CD4-positive, alpha-beta T cell (primary cell): Measurements from ENCODE around the gene TUBGCP2. TPM values are rescaled to one million over a fixed set of nuclear protein-coding genes. Genes with fewer than 3 reads are reported as not detected.

Source experiments
- ATAC-seq: fragments of 200-7000 bp; cut with Tn5 transposase; one replicate; pipeline ENCODE4 v1.10.0; 2022; ENCODE audit warnings: mild to moderate bottlenecking; ENCODE audit not compliant: poor library complexity
- CTCF ChIA-PET: fragments of 350-600 bp; sonication (Branson Sonifier 250); formaldehyde crosslinking; loops from one replicate; lab custom pipeline; 2021; ENCODE audit warnings: antibody characterized with exemption, inconsistent platforms; lab: Charles Lee
- POLR2A ChIA-PET: fragments of 350-600 bp; sonication (Branson Sonifier 250); formaldehyde crosslinking; loops from one replicate; lab custom pipeline; 2021; ENCODE audit warnings: antibody characterized with exemption, inconsistent platforms; lab: Charles Lee
- DNase-seq, 14 experiments: peaks; one replicate each; pipeline ENCODE4 v3.0.0-alpha.2; 2013 to 2020; ENCODE audit warnings: mixed read lengths in 2 of 14
- H3K27ac ChIP-seq, 2 donors: one replicate each; pipeline versions ENCODE4 v1.5.1 to v1.7.0; 2013; ENCODE audit warnings: low read length in 2 of 2, low read depth in 1 of 2, mild to moderate bottlenecking in 1 of 2
- H3K27me3 ChIP-seq, 2 experiments: 1 replicate in 1 of 2; 2 replicates in 1 of 2; pipeline versions ENCODE4 v1.6.1 to v1.7.0; 2013; ENCODE audit warnings: low read length in 2 of 2, control low read depth in 1 of 2, mild to moderate bottlenecking in 1 of 2, moderate library complexity in 1 of 2; ENCODE audit not compliant: insufficient read depth in 2 of 2, control insufficient read depth in 1 of 2
- H3K36me3 ChIP-seq: one replicate; pipeline ENCODE4 v1.6.1; 2013; ENCODE audit warnings: low read length, control low read depth; ENCODE audit not compliant: insufficient read depth
- H3K4me1 ChIP-seq: one replicate; pipeline ENCODE4 v1.6.1; 2013; ENCODE audit warnings: low read length, control low read depth; ENCODE audit not compliant: insufficient read depth
- H3K4me3 ChIP-seq: one replicate; pipeline ENCODE4 v1.5.1; 2013; ENCODE audit warnings: mild to moderate bottlenecking, low read length, moderate library complexity
- H3K9me3 ChIP-seq, 2 experiments: 1 replicate in 1 of 2; 2 replicates in 1 of 2; pipeline versions ENCODE4 v1.6.1 to v1.7.0; 2013; ENCODE audit warnings: low read length in 2 of 2, mild to moderate bottlenecking in 2 of 2, control low read depth in 1 of 2, moderate library complexity in 1 of 2; ENCODE audit not compliant: control insufficient read depth in 1 of 2, insufficient read depth in 1 of 2
- H3K27ac Mint-ChIP-seq: one replicate; pipeline ENCODE4 v1.8.0; 2020; ENCODE audit warnings: mixed read lengths
- H3K27me3 Mint-ChIP-seq: one replicate; pipeline ENCODE4 v1.8.0; 2021; ENCODE audit warnings: mixed read lengths
- H3K36me3 Mint-ChIP-seq: one replicate; pipeline ENCODE4 v1.8.0; 2021; ENCODE audit warnings: low read depth, mixed read lengths
- H3K4me1 Mint-ChIP-seq: one replicate; pipeline ENCODE4 v1.8.0; 2021; ENCODE audit warnings: low read depth, mixed read lengths
- H3K4me3 Mint-ChIP-seq: one replicate; pipeline ENCODE4 v1.8.0; 2020; ENCODE audit warnings: mild to moderate bottlenecking, mixed read lengths
- H3K9me3 Mint-ChIP-seq: one replicate; pipeline ENCODE4 v1.8.0; 2020; ENCODE audit warnings: mixed read lengths
- intact Hi-C, 2 experiments: fragments of 100-400 bp; cut with DNase I in 1 of 2; cut with micrococcal nuclease in 1 of 2; formaldehyde crosslinking; loops; one replicate each; pipeline versions ENCODE4 v1.15.1 to v1.9.0; 2023 to 2025; cut with DNase I, micrococcal nuclease
- total RNA-seq, 174 experiments: library from RNA in 2 of 174; stranded (reverse) in 2 of 174; gene quantifications; one replicate each; pipeline ENCODE4 v1.2.3 and lab custom pipeline; 2021 to 2026
- TF ChIP-seq, protein P1 (sequence below): fragments of 200-600 bp; IDR thresholded peaks from one replicate; pipeline ENCODE4 v1.8.0; 2022; ENCODE audit warnings: antibody characterized with exemption, mild to moderate bottlenecking

TUBGCP2 gene
- total RNA-seq, 2 experiments from 2014 or later, result 89.3 to 94.2 TPM

DNA sequence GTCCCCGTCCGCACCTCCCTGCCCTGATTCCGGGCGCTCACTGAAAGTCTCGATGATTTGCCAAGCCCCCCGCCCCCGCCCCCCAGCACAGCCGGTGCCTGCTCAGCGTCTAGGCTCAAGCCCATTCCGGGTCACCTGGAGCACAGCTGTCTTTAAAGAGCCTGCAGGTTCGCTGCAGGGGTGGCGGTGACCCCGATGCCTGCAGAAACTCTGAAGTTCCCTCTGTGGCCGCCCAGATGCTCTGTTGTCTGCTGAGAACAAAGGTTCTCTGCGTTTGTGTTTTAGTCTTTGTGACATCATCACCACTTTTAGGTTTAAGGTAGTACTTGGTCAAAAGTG lies 70.2 kb downstream of the TUBGCP2 start:
- H3K4me3 ChIP-seq, result no peak overlapping the region
- intact Hi-C loops, result no loop called here
- POLR2A ChIA-PET, result no interaction called here
- H3K27me3 ChIP-seq, result peaks cover 56 to 65% of the 10 kb centered on the region in 2 experiments
- H3K36me3 Mint-ChIP-seq, result no peaks in the 10 kb centered on the region
- TF ChIP-seq, protein P1, sequence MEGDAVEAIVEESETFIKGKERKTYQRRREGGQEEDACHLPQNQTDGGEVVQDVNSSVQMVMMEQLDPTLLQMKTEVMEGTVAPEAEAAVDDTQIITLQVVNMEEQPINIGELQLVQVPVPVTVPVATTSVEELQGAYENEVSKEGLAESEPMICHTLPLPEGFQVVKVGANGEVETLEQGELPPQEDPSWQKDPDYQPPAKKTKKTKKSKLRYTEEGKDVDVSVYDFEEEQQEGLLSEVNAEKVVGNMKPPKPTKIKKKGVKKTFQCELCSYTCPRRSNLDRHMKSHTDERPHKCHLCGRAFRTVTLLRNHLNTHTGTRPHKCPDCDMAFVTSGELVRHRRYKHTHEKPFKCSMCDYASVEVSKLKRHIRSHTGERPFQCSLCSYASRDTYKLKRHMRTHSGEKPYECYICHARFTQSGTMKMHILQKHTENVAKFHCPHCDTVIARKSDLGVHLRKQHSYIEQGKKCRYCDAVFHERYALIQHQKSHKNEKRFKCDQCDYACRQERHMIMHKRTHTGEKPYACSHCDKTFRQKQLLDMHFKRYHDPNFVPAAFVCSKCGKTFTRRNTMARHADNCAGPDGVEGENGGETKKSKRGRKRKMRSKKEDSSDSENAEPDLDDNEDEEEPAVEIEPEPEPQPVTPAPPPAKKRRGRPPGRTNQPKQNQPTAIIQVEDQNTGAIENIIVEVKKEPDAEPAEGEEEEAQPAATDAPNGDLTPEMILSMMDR, result no peak
- no peak for DNase-seq
- H3K4me3 Mint-ChIP-seq, result peak overlapping the region; percentile 23
- CTCF ChIA-PET, result no interaction called here
- H3K27ac Mint-ChIP-seq, result no peak overlapping the region
- no peak for ATAC-seq
- peaks cover 49% of the 10 kb centered on the region for H3K4me1 ChIP-seq
- H3K36me3 ChIP-seq, result no peaks in the 10 kb centered on the region
- peaks cover 0 to 19% of the 10 kb centered on the region in 2 experiments for H3K9me3 ChIP-seq
- H3K27ac ChIP-seq, result no peak overlapping the region
- H3K27me3 Mint-ChIP-seq, result peaks cover 65% of the 10 kb centered on the region
- peaks cover 25% of the 10 kb centered on the region for H3K4me1 Mint-ChIP-seq
- H3K9me3 Mint-ChIP-seq, result no peaks in the 10 kb centered on the region

DNA sequence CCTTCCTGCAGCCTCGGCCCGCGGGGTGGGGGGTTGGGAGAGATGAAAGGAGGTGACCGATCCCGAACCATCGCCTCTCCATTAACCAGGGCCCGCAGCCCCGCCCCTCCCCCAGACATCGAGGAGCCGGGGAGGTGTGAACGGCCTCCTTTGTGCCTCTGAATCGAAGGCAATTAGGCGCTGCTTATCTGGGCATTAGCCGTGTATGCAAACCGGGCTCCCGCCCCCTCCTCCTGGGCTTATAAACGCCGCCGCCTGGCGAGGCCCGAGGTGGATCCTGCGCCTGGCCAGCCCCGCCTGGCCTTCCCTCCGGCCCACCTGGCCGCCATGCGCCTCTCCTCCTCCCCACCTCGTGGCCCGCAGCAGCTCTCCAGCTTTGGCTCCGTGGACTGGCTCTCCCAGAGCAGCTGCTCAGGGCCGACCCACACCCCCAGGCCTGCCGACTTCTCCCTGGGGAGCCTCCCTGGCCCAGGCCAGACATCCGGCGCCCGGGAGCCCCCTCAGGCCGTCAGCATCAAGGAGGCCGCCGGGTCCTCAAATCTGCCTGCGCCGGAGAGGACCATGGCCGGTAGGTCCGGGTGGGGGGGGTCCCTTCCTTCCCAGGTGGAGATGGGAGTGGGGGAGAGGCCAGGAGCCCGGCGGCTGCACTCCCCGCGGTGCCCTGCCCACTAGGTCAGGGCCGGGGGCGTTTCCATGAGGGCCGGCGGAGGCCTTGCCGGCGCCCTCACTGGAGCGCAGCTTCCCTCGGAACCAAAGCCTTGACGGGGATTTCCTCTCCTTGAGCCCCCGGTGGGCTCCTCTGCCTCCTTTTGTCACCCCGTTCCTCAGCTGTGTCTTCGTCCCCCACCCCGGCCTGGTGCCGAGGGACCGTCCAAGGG lies 70.8 kb downstream of the TUBGCP2 start, which contains the start of gene VENTX:
VENTX (plus strand) TSS at position 268 of the 878 bp plus-strand sequence; CDS start at position 328, 60 bp downstream.
- no peaks in the 10 kb centered on the region for H3K36me3 ChIP-seq
- peaks cover 66% of the 10 kb centered on the region for H3K27me3 Mint-ChIP-seq
- intact Hi-C loops, result no loop called here
- DNase-seq, result no peak
- POLR2A ChIA-PET, result no interaction called here
- peaks cover 49% of the 10 kb centered on the region for H3K4me1 ChIP-seq
- peaks cover 51 to 62% of the 10 kb centered on the region in 2 experiments for H3K27me3 ChIP-seq
- H3K36me3 Mint-ChIP-seq, result no peaks in the 10 kb centered on the region
- CTCF ChIA-PET, result no interaction called here
- H3K4me3 Mint-ChIP-seq, result peak within 1 kb of the TSS; percentile 23
- ATAC-seq, result no peak
- H3K9me3 Mint-ChIP-seq, result no peaks in the 10 kb centered on the region
- no peak within 1 kb of the TSS for H3K4me3 ChIP-seq
- H3K4me1 Mint-ChIP-seq, result peaks cover 25% of the 10 kb centered on the region
- TF ChIP-seq, protein P1, result no peak
- no peak within 1 kb of the TSS for H3K27ac Mint-ChIP-seq
- no peak within 1 kb of the TSS for H3K27ac ChIP-seq
- peaks cover 0 to 19% of the 10 kb centered on the region in 2 experiments for H3K9me3 ChIP-seq

DNA sequence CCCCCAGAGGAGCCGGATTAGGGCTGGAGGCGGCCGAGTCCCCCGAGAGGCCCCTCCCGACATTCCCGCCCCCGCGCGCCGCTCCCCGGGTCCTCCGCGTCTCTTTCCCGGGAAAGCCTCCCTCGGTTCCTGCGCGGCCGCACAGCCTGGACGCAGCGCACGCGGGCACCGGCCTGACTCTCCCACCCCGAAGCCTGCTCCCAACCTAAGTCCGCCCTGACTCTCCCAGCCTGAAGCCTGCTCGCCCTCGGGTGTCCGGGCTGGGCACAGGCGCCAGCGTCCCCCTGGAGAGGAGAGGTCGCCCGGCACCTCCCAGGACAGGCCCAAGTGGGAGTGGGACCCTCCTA lies 71.5 kb downstream of the TUBGCP2 start:
- Mint-ChIP-seq H3K4me3 (no peak overlapping the region), H3K9me3 (no peaks in the 10 kb centered on the region), H3K36me3 (no peaks in the 10 kb centered on the region), H3K4me1 (peaks cover 25% of the 10 kb centered on the region), H3K27ac (no peak overlapping the region), H3K27me3 (peaks cover 66% of the 10 kb centered on the region)
- Histone ChIP-seq H3K9me3 (peaks cover 0 to 19% of the 10 kb centered on the region in 2 experiments), H3K36me3 (no peaks in the 10 kb centered on the region), H3K4me1 (peaks cover 48% of the 10 kb centered on the region), H3K4me3 (no peak overlapping the region), H3K27ac (no peak overlapping the region), H3K27me3 (peaks cover 52 to 58% of the 10 kb centered on the region in 2 experiments)
- ChIA-PET CTCF (no interaction called here), POLR2A (no interaction called here)
- no peak for DNase-seq
- intact Hi-C loops, result no loop called here
- ATAC-seq, result no peak
- TF ChIP-seq, protein P1, result no peak
